OCI-M1 (cell line): ENCODE data around the gene SHH.
A peak's percentile ranks its signal among the peaks of the same experiment; 100 is the strongest.

Experiments
- DNase-seq: peaks from one replicate; lab custom pipeline; 2025; lab: John Stamatoyannopoulos, UW

Gene SHH

GRCh38 chr7:155764438-155764793 lies 47.8 kb downstream of the SHH start:
- no peak for DNase-seq

GRCh38 chr7:155763691-155764437 lies 48.4 kb downstream of the SHH start:
- no peak for DNase-seq

- DNase-seq, result no peak
These were observed 49.1 kb downstream of the SHH start for GRCh38 chr7:155763122-155763521.

- DNase-seq, result no peak
These were observed 49.6 kb downstream of the SHH start for GRCh38 chr7:155762655-155763054.

DNA sequence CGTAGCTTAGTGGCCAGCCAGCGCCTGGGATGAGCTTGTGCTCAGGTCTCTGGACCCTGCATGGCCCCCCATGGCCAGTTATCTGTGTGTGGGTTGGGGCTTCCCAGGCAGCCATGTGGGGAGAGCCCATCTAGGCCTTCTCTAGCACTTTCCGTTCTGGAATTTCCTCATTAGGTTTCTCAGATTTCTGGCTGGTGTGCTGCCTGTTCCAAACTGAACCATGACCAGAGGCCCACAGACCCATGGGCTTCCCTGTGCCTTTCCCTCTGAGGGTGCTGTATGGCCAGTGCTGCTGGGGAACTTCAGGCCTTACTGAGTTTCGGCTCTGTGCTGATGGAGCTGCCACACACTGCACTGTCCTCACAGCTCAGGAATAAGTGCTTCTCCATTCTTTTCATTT lies 50.2 kb downstream of the SHH start:
- no peak for DNase-seq

DNA sequence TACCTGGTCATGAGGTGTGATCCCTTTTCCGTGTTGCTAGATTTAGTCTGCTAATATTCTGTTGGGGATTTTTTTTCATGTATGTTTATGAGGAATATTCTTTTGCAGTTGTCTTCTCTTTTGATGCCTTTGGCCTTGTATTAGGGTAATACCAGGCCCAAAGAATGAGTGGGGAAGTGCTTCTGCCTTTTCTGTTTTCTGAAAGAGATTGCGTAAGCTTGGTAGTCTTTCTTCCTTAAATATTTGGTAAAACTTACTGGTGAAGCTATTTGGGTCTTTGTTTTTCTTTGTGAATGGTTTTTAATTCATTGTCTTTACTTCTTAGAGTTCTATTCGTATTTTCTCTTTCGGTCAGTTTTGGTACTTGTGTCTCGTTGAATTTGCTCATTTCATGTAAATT lies 51.1 kb downstream of the SHH start:
- peak; percentile 3 for DNase-seq

DNA sequence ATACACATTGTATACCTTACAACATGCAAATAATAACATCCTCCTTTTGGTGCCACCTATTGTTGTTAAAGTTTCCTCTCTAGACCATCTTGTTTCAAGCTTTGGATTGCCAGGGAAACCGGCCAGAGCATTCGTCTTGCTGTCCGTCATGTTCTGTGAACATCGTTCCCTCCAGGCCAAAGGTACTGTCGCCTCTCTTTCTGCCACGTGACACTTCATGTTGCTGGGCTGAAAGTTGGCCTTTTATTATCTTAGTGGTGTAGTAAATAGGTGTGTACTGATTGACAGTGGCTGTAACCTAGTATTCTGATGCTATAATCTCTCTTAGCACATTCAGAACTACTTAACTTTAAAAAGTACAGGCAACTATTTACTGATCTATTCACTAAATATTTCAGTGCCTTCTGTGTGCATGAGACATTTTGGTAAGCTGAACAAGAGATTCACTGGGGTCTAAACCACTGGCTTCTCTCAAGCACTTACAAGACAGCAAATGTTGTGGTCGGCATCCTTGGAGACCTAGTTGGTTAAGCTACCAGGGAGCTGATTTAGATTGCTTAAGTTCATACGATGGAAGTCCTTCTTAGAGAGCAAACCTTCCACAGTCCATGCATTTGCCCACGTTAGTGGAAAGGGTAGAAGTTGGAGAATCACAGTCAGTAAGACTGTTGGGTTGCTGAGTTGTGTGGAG lies 52.4 kb downstream of the SHH start:
- DNase-seq, result no peak

GRCh38 chr7:155758348-155758747 lies 53.9 kb downstream of the SHH start:
- DNase-seq, result no peak

DNA sequence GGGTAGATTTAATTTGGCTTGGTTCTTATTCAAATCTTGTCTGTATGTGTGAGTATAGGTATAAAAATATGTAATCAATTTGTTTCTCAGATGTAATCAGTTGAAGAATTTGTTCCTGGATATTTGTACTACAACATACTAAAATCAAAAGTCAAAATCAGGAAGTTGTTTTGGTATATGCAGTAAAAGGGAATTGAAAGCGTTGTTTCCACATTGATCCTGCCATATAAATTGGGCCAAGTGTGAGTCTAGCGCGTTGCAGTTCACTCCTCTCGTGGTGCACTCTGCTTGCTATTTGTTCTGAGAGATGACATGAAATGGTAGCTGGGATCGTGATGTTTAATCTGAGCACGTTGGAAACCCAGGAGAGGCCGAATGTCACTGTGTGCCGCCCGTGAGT lies 55.9 kb downstream of the SHH start:
- DNase-seq, result no peak

DNA sequence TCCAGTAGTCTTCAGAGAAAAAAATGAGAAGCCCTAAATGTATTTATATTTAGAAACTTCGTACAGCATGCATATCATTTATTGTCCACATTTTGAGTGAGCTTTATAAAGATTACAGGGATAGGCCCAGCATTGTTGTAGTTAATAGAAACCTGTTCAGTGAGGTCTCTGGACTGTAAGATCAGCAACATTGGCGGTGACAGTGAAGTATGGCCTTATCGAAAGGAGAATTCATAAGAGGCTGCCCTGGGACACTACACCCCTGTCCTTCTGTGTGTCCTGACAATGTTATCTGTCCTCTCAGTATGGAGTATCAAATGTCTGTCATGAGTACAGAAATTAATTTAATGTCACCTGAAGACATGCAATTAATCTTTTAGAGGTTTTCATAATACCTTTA lies 57.2 kb downstream of the SHH start:
- no peak for DNase-seq

- no peak for DNase-seq
These were observed 58.1 kb downstream of the SHH start for GRCh38 chr7:155754165-155754564.

GRCh38 chr7:155753446-155753965 lies 58.8 kb downstream of the SHH start:
- no peak for DNase-seq

GRCh38 chr7:155752756-155753445 lies 59.4 kb downstream of the SHH start:
- DNase-seq, result no peak

DNA sequence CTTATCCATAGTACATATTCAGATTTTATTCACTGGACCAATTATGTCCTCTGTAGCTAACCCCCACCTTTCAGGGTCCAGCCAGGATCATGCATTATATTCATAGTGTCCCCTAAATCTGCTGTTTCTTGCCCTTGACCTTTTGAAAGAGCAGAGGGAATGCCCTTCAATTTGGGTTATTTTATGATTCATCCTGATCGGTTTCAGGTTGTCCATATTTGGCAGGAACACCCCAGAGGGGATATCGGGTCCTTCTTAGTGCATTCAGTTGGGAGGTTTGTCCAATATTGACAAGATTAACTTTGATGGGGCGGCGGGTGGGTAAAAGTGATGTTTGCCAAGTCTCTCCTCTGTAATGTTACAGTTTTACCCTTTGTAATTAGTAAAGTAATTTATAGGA lies 60.9 kb downstream of the SHH start:
- no peak for DNase-seq

GRCh38 chr7:155750255-155751125 lies 61.8 kb downstream of the SHH start:
- no peak for DNase-seq
